IMR-90 (cell line): ENCODE measurements around the gene OR13C5. TPM values are rescaled to one million over a fixed set of nuclear protein-coding genes. Genes with fewer than 3 reads are reported as not detected.

Experiments
- ATAC-seq: fragments of 200-7000 bp; cut with Tn5 transposase; 2 replicates; pipeline ENCODE4 v1.9.1; 2020; ENCODE audit warnings: low read depth, mild to moderate bottlenecking, moderate library complexity
- BruUV-seq: library from RNA; stranded (reverse); fragments of 400-500 nt; replicated peaks from 2 replicates; lab custom pipeline; 2021; lab: Mats Ljungman, UMichigan
- CTCF ChIA-PET: fragments of 300-600 bp; formaldehyde crosslinking; extraction: SDS; loops from one replicate; lab custom pipeline; 2021; ENCODE audit warnings: antibody characterized with exemption; lab: Yijun Ruan, JAX
- POLR2A ChIA-PET: fragments of 300-600 bp; sonication (Branson Sonifier 250); formaldehyde crosslinking; loops from one replicate; lab custom pipeline; 2022; ENCODE audit warnings: antibody characterized with exemption; ENCODE audit not compliant: unreplicated experiment; lab: Charles Lee
- DNase-seq: peaks from one replicate; pipeline ENCODE4 v3.0.0; 2013
- H2AFZ ChIP-seq: replicated peaks from 2 replicates; pipeline ENCODE3; 2013; ENCODE audit warnings: low read length, mild to moderate bottlenecking; ENCODE audit not compliant: poor library complexity
- H2AK5ac ChIP-seq: 2 replicates; pipeline ENCODE4 v1.6.1; 2013; ENCODE audit warnings: low read depth, low read length, inconsistent platforms
- H2AK9ac ChIP-seq: replicated peaks from 2 replicates; pipeline ENCODE3; 2013; ENCODE audit warnings: mild to moderate bottlenecking, low read depth, low read length, moderate library complexity; ENCODE audit not compliant: poor library complexity
- H2BK120ac ChIP-seq: 2 replicates; pipeline ENCODE4 v1.6.1; 2013; ENCODE audit warnings: low read depth, low read length, inconsistent platforms
- H2BK15ac ChIP-seq: 3 replicates; pipeline ENCODE4 v1.6.1; 2013; ENCODE audit warnings: low read depth, low read length, inconsistent platforms
- H2BK20ac ChIP-seq: 2 replicates; pipeline ENCODE4 v1.6.1; 2013; ENCODE audit warnings: low read depth, mild to moderate bottlenecking, inconsistent platforms, low read length, moderate library complexity
- H2BK5ac ChIP-seq: 2 replicates; pipeline ENCODE4 v1.6.1; 2013; ENCODE audit warnings: mild to moderate bottlenecking, low read depth, low read length, inconsistent platforms; ENCODE audit not compliant: poor library complexity, severe bottlenecking
- H3K14ac ChIP-seq: replicated peaks from 2 replicates; pipeline ENCODE4 v1.6.1; 2013; ENCODE audit warnings: low read depth, low read length, inconsistent platforms
- H3K18ac ChIP-seq: 2 replicates; pipeline ENCODE4 v1.6.1; 2013; ENCODE audit warnings: low read depth, low read length, control low read depth
- H3K23ac ChIP-seq: 2 replicates; pipeline ENCODE4 v1.6.1; 2013; ENCODE audit warnings: low read depth, low read length, inconsistent platforms
- H3K27ac ChIP-seq: 2 replicates; pipeline ENCODE4 v1.5.1; 2013; ENCODE audit warnings: mild to moderate bottlenecking, control low read depth, low read length; ENCODE audit not compliant: insufficient read depth
- H3K27me3 ChIP-seq: 2 replicates; pipeline ENCODE4 v1.6.1; 2013; ENCODE audit warnings: low read length; ENCODE audit not compliant: control insufficient read depth, insufficient read depth
- H3K36me3 ChIP-seq: 2 replicates; pipeline ENCODE4 v1.6.1; 2013; ENCODE audit warnings: low read length, mixed read lengths; ENCODE audit not compliant: control insufficient read depth, insufficient read depth
- H3K4ac ChIP-seq: 2 replicates; pipeline ENCODE4 v1.6.1; 2013; ENCODE audit warnings: low read depth, low read length, inconsistent platforms
- H3K4me1 ChIP-seq: 2 replicates; pipeline ENCODE4 v1.6.1; 2013; ENCODE audit warnings: low read length, mixed read lengths; ENCODE audit not compliant: control insufficient read depth, insufficient read depth
- H3K4me2 ChIP-seq: 2 replicates; pipeline ENCODE4 v1.6.1; 2013; ENCODE audit warnings: low read depth, mild to moderate bottlenecking, control low read depth, low read length, moderate library complexity
- H3K4me3 ChIP-seq: 2 replicates; pipeline ENCODE4 v1.5.1; 2013; ENCODE audit warnings: low read depth, mild to moderate bottlenecking, control low read depth, low read length, moderate library complexity; ENCODE audit not compliant: insufficient read depth
- H3K56ac ChIP-seq: 2 replicates; pipeline ENCODE4 v1.6.1; 2013; ENCODE audit warnings: low read length, inconsistent platforms; ENCODE audit not compliant: insufficient read depth; ENCODE audit errors: extremely low read depth
- H3K79me1 ChIP-seq, 2 experiments: 2 replicates each; pipeline ENCODE4 v1.6.1; 2013; ENCODE audit warnings: low read length in 2 of 2, inconsistent platforms in 1 of 2, low read depth in 1 of 2
- H3K9ac ChIP-seq: 2 replicates; pipeline ENCODE4 v1.6.1; 2013; ENCODE audit warnings: low read depth, low read length, control low read depth
- H3K9me1 ChIP-seq: 2 replicates; pipeline ENCODE4 v1.6.1; 2013; ENCODE audit warnings: low read length, inconsistent platforms; ENCODE audit not compliant: insufficient read depth
- H3K9me3 ChIP-seq: 2 replicates; pipeline ENCODE4 v1.6.1; 2013; ENCODE audit warnings: low read length; ENCODE audit not compliant: control insufficient read depth, insufficient read depth
- H4K20me1 ChIP-seq: 2 replicates; pipeline ENCODE4 v1.6.1; 2013; ENCODE audit warnings: low read length, inconsistent platforms; ENCODE audit not compliant: insufficient read depth
- H4K5ac ChIP-seq: 2 replicates; pipeline ENCODE4 v1.6.1; 2013; ENCODE audit warnings: mild to moderate bottlenecking, low read depth, low read length, control low read depth
- H4K8ac ChIP-seq, 2 experiments: 2 replicates each; pipeline ENCODE4 v1.6.1; 2013; ENCODE audit warnings: low read depth in 2 of 2, low read length in 2 of 2, control low read depth in 1 of 2, inconsistent platforms in 1 of 2
- H4K91ac ChIP-seq: 2 replicates; pipeline ENCODE4 v1.6.1; 2013; ENCODE audit warnings: low read depth, low read length, inconsistent platforms; ENCODE audit not compliant: insufficient read depth
- BHLHE40 ChIP-seq: fragments of 150-350 bp; IDR thresholded peaks from 2 replicates; pipeline ENCODE4 v1.6.1; 2016; ENCODE audit warnings: mild to moderate bottlenecking, low read depth, low read length
- CEBPB ChIP-seq: IDR thresholded peaks from 2 replicates; pipeline ENCODE4 v1.6.1; 2012; ENCODE audit warnings: low read depth, low read length, improper control_type of control experiment
- CTCF ChIP-seq: conservative IDR thresholded peaks from 2 replicates; pipeline ENCODE4 v1.5.1; 2012; ENCODE audit warnings: mild to moderate bottlenecking, low read depth, low read length, improper control_type of control experiment
- FOS ChIP-seq: fragments of 150-350 bp; IDR thresholded peaks from 2 replicates; pipeline ENCODE4 v1.6.1; 2016; ENCODE audit warnings: low read depth, low read length
- MAFK ChIP-seq: IDR thresholded peaks from 2 replicates; pipeline ENCODE4 v1.6.1; 2012; ENCODE audit warnings: low read depth, low read length, improper control_type of control experiment
- MXI1 ChIP-seq: IDR thresholded peaks from 2 replicates; pipeline ENCODE4 v1.6.1; 2012; ENCODE audit warnings: low read depth, mild to moderate bottlenecking, low read length, moderate library complexity, borderline replicate concordance
- RAD21 ChIP-seq: IDR thresholded peaks from 2 replicates; pipeline ENCODE4 v1.6.1; 2012; ENCODE audit warnings: low read length, improper control_type of control experiment
- RFX5 ChIP-seq: IDR thresholded peaks from 2 replicates; pipeline ENCODE4 v1.8.0; 2012; ENCODE audit warnings: low read depth, mild to moderate bottlenecking, low read length, moderate library complexity
- WGBS, 2 experiments: methylation state at CpG; one replicate each; pipeline versions ENCODE4 v1.1.5 to v1.1.7; 2013; ENCODE audit warnings: missing lambda C conversion rate in 2 of 2; ENCODE audit not compliant: insufficient read length in 1 of 2; ENCODE audit errors: extremely low coverage in 2 of 2; 5-methylcytosine and 5-hydroxymethylcytosine counted together
- dilution Hi-C: fragments of 300-500 bp; cut with HindIII; formaldehyde crosslinking; loops from one replicate; pipeline ENCODE4 v1.14.3; 2018; ENCODE audit warnings: low sequenced_read_pairs; ENCODE audit not compliant: unreplicated experiment
- in situ Hi-C: fragments of 300-500 bp; cut with MboI; formaldehyde crosslinking; loops from 3 replicates; pipeline ENCODE4 v1.14.3; 2019; ENCODE audit warnings: low sequenced_read_pairs, inconsistent platforms, mixed read lengths
- intact Hi-C: fragments of 100-400 bp; cut with micrococcal nuclease; formaldehyde crosslinking; loops from 2 replicates; pipeline ENCODE4 v1.10.0; 2022
- polyA plus RNA-seq, 3 experiments: library from polyadenylated mRNA; depleted of rRNA; stranded (reverse); fragments of >200 nt; gene quantifications; 2 replicates each; pipeline ENCODE4 v1.2.3, GENCODE V29; 2012; ENCODE audit warnings: low replicate concordance in 1 of 3
- total RNA-seq: library from RNA; depleted of rRNA; stranded (reverse); fragments of >200 nt; gene quantifications from 2 replicates; pipeline ENCODE4 v1.2.3, GENCODE V29; 2012
- TF ChIP-seq, protein P1 (sequence below): fragments of 150-350 bp; IDR thresholded peaks from 2 replicates; pipeline ENCODE4 v1.6.1; 2017; ENCODE audit warnings: mild to moderate bottlenecking, antibody characterized with exemption, low read length, low read depth

The OR13C5 gene
- total and polyA plus RNA-seq, 2 of the 4 experiments (the other 2 are of a cell fraction): not detected

GRCh38 chr9:104608336-104608735, 9.1 kb upstream of the OR13C5 start:
- Histone ChIP-seq H4K8ac (no peak overlapping the region), H3K9ac (no peak overlapping the region), H2AFZ (no peak overlapping the region), H3K4ac (no peak overlapping the region), H4K5ac (no peak overlapping the region), H3K4me2 (no peak overlapping the region), H2AK9ac (no peak overlapping the region), H3K36me3 (no peaks in the 10 kb centered on the region), H3K4me3 (no peak overlapping the region), H3K9me1 (no peaks in the 10 kb centered on the region), H3K9me3 (0 out of 2 replicates have a peak, but pooled peaks cover 2% of the 10 kb centered on the region), H2BK15ac (no peak overlapping the region), H4K91ac (no peak overlapping the region), H2AK5ac (no peak overlapping the region), H2BK20ac (no peak overlapping the region), H3K14ac (no peak overlapping the region), H2BK5ac (no peak overlapping the region), H3K23ac (no peak overlapping the region), H3K27me3 (no peaks in the 10 kb centered on the region), H2BK120ac (no peak overlapping the region), H4K20me1 (no peaks in the 10 kb centered on the region), H3K56ac (no peak overlapping the region), H3K4me1 (no peaks in the 10 kb centered on the region), H3K79me1 (no peaks in the 10 kb centered on the region), H3K18ac (no peak overlapping the region), H3K27ac (no peak overlapping the region)
- POLR2A ChIA-PET: no interaction called here
- in situ Hi-C loops: no loop called here
- dilution Hi-C loops: no loop called here
- BruUV-seq: no TSS peak
- DNase-seq (no peak), ATAC-seq (no peak)
- no CpG with 5 or more reads among the region's 1 CpG for WGBS, 2 experiments
- TF ChIP-seq BHLHE40 (no peak), CEBPB (no peak), MAFK (no peak), MXI1 (no peak), FOS (no peak), CTCF (0 out of 2 replicates have a peak, but pooled peaks have one; percentile 19), RAD21 (no peak), RFX5 (no peak)
- TF ChIP-seq, protein P1, sequence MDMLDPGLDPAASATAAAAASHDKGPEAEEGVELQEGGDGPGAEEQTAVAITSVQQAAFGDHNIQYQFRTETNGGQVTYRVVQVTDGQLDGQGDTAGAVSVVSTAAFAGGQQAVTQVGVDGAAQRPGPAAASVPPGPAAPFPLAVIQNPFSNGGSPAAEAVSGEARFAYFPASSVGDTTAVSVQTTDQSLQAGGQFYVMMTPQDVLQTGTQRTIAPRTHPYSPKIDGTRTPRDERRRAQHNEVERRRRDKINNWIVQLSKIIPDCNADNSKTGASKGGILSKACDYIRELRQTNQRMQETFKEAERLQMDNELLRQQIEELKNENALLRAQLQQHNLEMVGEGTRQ: no peak
- CTCF ChIA-PET: no interaction called here
- intact Hi-C loops: no loop called here
